ENCODE data around the gene CHRNE.

- no peak for TF ChIP-seq CTCF (IDR thresholded peaks at IDR 0.05)
- no peak for TF ChIP-seq USF2 (IDR thresholded peaks at IDR 0.05)
- no peak for TF ChIP-seq JUN (IDR thresholded peaks at IDR 0.05)
- no peak for TF ChIP-seq POLR2A (IDR thresholded peaks at IDR 0.05; ENCODE audit: low read length)
- TF ChIP-seq POLR2AphosphoS2 (conservative IDR thresholded peaks at IDR 0.05; ENCODE audit: low read length) = no peak
- no peak for TF ChIP-seq NR3C1 (IDR thresholded peaks at IDR 0.05)
- TF ChIP-seq CEBPB (IDR thresholded peaks at IDR 0.05) = no peak
- TF ChIP-seq CHD2 (IDR thresholded peaks at IDR 0.05; ENCODE audit: low read length, partially characterized antibody) = no peak
- no peak for TF ChIP-seq JUNB (IDR thresholded peaks at IDR 0.05)
- TF ChIP-seq HOXB5 (CRISPR knock-in tag; IDR thresholded peaks at IDR 0.05) = no peak
- TF ChIP-seq ZC3H11A (IDR thresholded peaks at IDR 0.05) = no peak
- TF ChIP-seq RCOR1 (IDR thresholded peaks at IDR 0.05; ENCODE audit: low read depth, low read length) = no peak
- no peak for TF ChIP-seq HMGXB4 (CRISPR knock-in tag; IDR thresholded peaks at IDR 0.05; ENCODE audit: borderline replicate concordance)
Measured at GRCh38 chr17:4900231-4901107, 2.4 kb downstream of the CHRNE start.
